HG03378 (cell line): ENCODE measurements around the gene ASB13.

Source experiments
- ATAC-seq: cut with Tn5 transposase; IDR thresholded peaks from one replicate; pipeline ENCODE4 v1.9.1; 2021; ENCODE audit warnings: mild to moderate bottlenecking, moderate library complexity; ENCODE audit not compliant: unreplicated experiment

ASB13 gene

GRCh38 chr10:5670662-5671375, 4.4 kb upstream of the ASB13 start:
- no peak for ATAC-seq

- no peak for ATAC-seq
Observed at GRCh38 chr10:5669604-5670003, 3.2 kb upstream of the ASB13 start.

GRCh38 chr10:5668429-5668828, 2.0 kb upstream of the ASB13 start:
- no peak for ATAC-seq

- ATAC-seq: no peak
Observed at GRCh38 chr10:5666841-5667630, 641 bp upstream of the ASB13 start.

GRCh38 chr10:5665373-5666007, 905 bp downstream of the ASB13 start:
- ATAC-seq: no peak

- ATAC-seq: no peak
Observed at GRCh38 chr10:5663692-5664427, 2.5 kb downstream of the ASB13 start.

- no peak for ATAC-seq
Observed at GRCh38 chr10:5662708-5663579, 3.5 kb downstream of the ASB13 start.

- no peak for ATAC-seq
Observed at GRCh38 chr10:5661043-5661442, 5.4 kb downstream of the ASB13 start.

GRCh38 chr10:5659702-5660528, 6.5 kb downstream of the ASB13 start:
- ATAC-seq: peak; percentile 69

GRCh38 chr10:5658871-5659618, 7.3 kb downstream of the ASB13 start:
- ATAC-seq: no peak

- ATAC-seq: no peak
Observed at GRCh38 chr10:5656737-5657579, 9.4 kb downstream of the ASB13 start.

- ATAC-seq: no peak
Observed at GRCh38 chr10:5655121-5655520, 11.3 kb downstream of the ASB13 start.

GRCh38 chr10:5654218-5654755, 12.1 kb downstream of the ASB13 start:
- ATAC-seq: no peak

- no peak for ATAC-seq
Observed at GRCh38 chr10:5652746-5653145, 13.6 kb downstream of the ASB13 start.

- no peak for ATAC-seq
Observed at GRCh38 chr10:5651388-5651764, 15.0 kb downstream of the ASB13 start.

GRCh38 chr10:5650664-5651387, 15.6 kb downstream of the ASB13 start:
- ATAC-seq: no peak

- no peak for ATAC-seq
Observed at GRCh38 chr10:5649746-5650145, 16.6 kb downstream of the ASB13 start.
